NB4 (cell line): ENCODE data around the gene CD70.

Experiments
- MYC ChIP-seq: IDR thresholded peaks from 2 replicates; pipeline ENCODE4 v1.6.1; 2011; ENCODE audit warnings: low read depth, low read length
- POLR2A ChIP-seq: IDR thresholded peaks from 2 replicates; pipeline ENCODE4 v1.6.1; 2011; ENCODE audit warnings: mild to moderate bottlenecking; ENCODE audit not compliant: insufficient read length; ENCODE audit errors: extremely low read depth
- TF ChIP-seq, protein P1 (sequence below): IDR thresholded peaks from one replicate; pipeline ENCODE4 v1.5.1; 2012; ENCODE audit warnings: low read depth, low read length
- TF ChIP-seq, protein P2 (sequence below): IDR thresholded peaks from 2 replicates; pipeline ENCODE4 v1.6.1; 2011; ENCODE audit warnings: low read depth, low read length

DNA sequence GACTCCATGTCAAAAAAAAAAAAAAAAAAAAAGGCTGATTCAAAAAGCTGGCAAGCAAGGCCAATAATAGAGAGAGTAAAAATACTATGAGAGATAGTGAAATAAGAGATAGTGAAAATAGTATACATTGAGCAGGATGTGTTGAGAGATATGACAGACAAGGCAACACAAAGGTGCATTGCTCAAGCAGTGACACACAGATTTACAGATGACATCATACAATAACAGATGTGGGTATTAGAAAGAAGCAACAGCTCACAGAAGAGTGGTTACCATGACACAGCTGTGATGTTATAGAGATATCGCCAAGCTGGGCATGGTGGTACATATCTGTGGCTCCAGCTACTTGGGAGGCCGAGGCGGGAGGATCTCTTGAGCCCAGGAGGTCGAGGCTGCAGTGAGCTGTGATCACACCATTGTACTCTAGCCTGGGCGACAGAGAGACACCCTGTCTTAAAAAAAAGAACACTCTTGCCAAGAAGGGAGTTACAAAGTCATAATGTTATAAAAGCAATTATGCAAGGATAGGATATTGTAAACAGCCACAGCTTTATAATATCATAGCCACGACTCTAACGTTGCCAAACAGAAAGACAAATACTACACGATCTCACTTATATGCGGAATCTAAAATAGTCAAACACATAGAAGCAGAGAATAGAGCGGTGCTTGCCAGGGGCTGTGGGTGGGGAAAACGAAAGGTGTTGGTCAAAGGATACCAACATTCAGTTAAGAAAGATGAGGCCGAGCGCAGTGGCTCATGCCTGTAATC lies 49.8 kb downstream of the CD70 start:
- TF ChIP-seq, protein P1, sequence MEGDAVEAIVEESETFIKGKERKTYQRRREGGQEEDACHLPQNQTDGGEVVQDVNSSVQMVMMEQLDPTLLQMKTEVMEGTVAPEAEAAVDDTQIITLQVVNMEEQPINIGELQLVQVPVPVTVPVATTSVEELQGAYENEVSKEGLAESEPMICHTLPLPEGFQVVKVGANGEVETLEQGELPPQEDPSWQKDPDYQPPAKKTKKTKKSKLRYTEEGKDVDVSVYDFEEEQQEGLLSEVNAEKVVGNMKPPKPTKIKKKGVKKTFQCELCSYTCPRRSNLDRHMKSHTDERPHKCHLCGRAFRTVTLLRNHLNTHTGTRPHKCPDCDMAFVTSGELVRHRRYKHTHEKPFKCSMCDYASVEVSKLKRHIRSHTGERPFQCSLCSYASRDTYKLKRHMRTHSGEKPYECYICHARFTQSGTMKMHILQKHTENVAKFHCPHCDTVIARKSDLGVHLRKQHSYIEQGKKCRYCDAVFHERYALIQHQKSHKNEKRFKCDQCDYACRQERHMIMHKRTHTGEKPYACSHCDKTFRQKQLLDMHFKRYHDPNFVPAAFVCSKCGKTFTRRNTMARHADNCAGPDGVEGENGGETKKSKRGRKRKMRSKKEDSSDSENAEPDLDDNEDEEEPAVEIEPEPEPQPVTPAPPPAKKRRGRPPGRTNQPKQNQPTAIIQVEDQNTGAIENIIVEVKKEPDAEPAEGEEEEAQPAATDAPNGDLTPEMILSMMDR: no peak
- TF ChIP-seq POLR2A: no peak
- TF ChIP-seq, protein P2, sequence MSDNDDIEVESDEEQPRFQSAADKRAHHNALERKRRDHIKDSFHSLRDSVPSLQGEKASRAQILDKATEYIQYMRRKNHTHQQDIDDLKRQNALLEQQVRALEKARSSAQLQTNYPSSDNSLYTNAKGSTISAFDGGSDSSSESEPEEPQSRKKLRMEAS: no peak
- no peak for TF ChIP-seq MYC
